ENCODE data around the gene SAMD11. TPM values are rescaled to one million over a fixed set of nuclear protein-coding genes. Genes with fewer than 3 reads are reported as not detected.

SAMD11 gene
- polyA plus RNA-seq, 5 donors: 23.2 to 66.4 (median 32.9) TPM

DNA sequence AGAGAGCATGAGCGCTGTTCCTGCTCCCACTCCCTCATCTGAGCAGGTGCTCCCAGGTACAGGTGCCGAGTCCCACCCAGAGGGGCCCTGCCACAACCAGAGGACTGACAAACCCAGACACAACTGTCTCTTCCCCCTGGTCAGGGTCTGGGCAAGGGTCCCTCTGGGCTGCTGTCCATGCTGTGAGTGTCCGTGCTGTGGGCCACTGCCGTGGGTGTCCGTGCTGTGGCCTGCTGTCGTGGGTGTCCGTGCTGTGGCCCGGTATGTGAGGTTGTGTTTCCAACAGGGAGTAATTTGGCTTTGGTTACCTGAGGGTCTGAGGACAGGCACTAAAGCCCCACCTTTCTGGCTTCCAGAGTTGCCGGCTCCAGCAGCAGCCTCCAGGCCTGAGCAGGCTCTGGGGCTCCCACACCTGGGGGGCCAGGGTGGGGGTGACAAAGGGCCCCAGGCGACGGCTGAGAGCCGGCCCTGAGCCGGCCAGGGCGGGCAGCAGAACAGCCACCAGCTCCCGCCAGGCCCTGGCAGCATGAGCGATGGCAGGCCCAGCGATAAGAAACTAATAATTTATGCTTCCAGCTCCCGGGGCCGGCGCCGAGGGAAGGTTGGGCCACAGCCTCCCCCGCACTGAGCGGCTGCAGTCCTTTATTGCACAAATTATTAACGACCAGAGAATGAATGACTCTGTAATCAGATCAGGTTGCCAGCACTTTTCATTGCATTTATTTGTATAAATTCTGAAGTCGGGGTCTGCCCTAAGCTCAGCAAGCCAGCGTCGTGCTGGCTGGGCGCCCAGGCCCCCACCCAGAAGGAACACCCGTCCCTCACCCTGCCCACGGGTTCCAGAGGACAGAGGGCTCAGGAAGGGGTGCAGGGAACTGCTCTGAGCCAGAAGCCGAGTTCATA, 7.3 kb upstream of the SAMD11 start:
- DNase-seq: no peak

GRCh38 chr1:917076-917459, 6.7 kb upstream of the SAMD11 start:
- no peak for DNase-seq

DNA sequence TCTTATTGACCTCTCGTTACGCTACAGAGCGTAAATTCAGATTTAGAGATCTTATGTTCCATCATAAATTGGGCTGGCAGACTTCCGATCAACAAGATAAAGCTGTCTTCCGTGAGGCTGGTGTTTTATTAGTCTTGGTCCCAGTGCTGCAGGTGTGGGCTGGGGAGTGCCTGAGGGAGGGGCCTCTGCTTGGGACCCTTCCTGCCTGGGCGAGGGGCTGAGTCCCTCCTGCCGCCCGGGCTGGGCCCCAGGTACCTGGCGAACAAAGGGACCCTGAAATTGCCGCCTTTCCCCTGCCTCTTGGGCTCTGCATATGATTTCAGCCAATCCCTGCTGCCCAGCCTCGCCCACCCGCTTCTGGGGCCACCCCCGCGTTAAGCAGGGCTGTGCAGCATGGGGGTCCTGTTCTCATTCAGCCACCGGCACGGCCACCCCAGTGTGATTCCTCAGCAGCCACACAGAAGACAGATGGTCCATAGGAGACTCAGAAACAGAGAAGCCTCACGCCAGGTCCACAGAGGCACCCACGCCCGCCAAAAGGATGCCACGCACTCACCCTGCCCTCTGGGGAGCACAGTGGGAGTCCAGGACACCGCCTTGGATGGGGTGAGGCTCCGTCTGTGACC, 6.1 kb upstream of the SAMD11 start:
- no peak for DNase-seq

GRCh38 chr1:918353-918752, 5.4 kb upstream of the SAMD11 start:
- no peak for DNase-seq

DNA sequence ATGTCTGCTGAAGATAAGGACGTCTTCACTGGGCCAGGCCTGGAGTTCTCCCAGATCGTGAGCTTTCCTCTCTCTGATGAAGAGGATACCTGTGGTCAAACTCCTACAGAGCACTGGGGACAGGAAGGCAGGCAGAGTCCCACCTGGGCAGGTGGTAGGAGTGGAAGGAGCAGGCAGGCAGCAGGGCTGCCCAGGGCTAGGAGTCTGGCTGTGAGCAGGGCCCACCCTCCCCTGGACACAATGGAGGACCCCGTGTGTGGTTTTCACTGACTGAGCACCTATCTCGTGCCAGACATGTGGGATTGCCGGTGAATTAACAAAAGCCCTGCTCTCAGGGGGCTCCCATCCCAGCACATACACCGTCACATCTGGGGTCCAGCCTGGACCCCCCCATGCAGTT, 4.9 kb upstream of the SAMD11 start:
- no peak for DNase-seq

GRCh38 chr1:919271-919872, 4.4 kb upstream of the SAMD11 start:
- DNase-seq: no peak

- DNase-seq: no peak
Measured at GRCh38 chr1:920010-920409, 3.7 kb upstream of the SAMD11 start.

DNA sequence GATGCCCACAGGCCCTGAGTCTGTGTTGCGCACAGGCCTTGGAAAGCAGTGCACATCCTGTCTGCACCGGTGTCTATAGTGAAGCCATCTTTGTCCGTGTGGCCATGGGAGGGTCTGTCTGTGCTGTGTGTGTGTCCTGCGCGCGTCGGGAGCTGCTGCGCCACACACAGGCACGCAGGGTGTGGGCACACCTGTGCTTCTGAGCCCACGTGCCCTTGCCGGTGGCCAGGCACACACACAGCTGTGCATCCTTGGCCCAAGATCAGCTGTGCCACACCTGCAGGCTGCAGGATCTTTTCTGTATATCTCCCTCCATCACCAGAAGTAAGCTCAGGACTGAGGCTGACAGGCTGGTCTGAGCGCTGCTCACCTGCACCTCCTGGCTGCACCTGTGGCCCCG, 3.2 kb upstream of the SAMD11 start:
- DNase-seq: no peak

DNA sequence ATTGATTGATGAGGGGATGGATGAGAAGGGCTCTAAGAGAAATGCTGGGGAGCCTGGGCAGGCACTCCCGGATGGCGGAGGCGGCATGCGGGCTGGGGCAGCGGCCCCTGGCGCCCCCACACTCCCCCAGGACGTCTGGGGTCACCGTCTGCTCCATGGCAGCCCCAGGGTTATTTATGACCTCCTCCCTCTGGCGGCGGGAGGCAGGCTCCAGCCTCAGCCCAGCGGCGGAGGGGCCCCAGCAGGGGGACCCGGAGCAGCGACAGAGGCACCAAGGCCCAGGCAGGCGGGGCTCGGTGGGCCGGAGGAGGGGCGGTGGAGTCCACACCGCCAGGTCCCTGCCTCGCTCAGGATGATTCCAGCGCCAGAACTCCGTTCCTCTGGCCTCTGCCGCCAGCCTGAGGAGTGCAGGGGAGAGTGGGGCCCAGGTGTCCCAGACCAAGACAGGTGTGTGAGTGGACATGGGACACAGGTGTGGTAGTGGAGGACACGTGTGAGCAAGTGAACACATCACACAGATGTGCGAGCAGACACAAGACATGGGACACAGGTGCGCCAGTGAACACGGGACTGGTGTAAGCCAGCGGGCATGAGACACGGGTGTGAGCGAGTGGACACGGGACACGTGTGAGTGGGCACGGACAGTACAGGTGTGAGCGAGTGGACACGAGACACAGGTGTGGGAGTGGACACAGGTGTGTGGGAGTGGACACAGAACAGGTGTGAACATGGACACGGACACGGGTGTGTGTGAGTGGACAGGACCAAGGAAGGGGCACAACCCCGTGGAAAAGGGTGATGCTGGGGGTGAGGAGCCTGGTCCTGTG, 2.5 kb upstream of the SAMD11 start:
- DNase-seq: peak in 1 of 2 donors; percentile 79

GRCh38 chr1:923991-924655, 400 bp downstream of the SAMD11 start:
- no peak for DNase-seq

- no peak for DNase-seq
Measured at GRCh38 chr1:924656-925560, 1.2 kb downstream of the SAMD11 start.

DNA sequence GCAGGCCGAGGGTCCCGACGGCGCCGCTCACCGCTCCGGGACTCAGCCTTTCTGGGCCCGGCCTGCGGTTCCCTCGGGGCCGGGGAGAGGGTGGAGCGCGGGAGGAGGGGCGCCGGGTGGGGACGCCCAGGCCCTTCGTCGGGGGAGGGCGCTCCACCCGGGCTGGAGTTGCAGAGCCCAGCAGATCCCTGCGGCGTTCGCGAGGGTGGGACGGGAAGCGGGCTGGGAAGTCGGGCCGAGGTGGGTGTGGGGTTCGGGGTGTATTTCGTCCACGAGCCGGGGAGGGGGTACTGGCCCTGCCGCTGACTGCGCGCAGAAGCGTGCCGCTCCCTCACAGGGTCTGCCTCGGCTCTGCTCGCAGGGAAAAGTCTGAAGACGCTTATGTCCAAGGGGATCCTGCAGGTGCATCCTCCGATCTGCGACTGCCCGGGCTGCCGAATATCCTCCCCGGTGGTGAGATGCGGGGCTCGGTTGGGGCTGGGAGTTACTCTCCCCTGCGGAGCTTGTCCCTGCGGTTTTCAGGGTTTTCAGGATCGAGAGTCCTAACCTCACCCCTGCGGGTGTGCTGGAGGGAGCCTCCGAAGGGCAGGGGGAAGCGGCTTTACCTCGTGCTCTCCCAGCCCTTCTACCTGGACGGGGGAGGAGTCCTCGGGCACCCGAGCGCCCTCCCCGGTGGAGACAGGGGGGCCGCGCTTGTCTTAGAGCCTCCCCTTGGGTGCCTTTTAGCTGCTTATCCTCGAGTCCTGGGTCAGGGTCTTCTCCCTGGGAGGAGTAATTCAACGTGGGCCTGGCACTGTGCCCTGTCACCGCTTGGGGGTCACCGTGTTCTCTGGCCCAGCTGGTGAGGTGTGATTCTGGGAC, 2.1 kb downstream of the SAMD11 start:
- DNase-seq: no peak

GRCh38 chr1:927234-927633, 3.5 kb downstream of the SAMD11 start:
- no peak for DNase-seq

DNA sequence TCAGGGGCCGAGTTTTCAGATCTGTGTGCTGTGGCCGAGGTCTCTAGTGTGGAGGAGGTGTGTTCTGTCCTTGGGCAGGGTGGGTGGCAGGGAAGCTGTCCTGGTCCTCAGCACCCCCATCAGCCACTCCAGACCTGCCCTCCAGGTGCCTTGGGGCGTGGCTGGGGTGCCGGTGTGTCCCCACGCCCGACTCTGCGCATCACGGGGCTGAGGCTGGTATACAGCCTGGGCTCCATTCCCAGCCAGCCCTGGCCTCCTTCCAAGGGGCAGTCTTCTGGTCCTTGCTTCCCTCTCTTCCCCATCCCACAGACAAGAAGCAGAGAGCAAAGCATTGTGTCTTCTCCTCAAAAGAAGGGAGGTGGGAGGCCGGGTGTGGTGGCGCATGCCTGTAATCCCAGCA, 4.0 kb downstream of the SAMD11 start:
- no peak for DNase-seq

DNA sequence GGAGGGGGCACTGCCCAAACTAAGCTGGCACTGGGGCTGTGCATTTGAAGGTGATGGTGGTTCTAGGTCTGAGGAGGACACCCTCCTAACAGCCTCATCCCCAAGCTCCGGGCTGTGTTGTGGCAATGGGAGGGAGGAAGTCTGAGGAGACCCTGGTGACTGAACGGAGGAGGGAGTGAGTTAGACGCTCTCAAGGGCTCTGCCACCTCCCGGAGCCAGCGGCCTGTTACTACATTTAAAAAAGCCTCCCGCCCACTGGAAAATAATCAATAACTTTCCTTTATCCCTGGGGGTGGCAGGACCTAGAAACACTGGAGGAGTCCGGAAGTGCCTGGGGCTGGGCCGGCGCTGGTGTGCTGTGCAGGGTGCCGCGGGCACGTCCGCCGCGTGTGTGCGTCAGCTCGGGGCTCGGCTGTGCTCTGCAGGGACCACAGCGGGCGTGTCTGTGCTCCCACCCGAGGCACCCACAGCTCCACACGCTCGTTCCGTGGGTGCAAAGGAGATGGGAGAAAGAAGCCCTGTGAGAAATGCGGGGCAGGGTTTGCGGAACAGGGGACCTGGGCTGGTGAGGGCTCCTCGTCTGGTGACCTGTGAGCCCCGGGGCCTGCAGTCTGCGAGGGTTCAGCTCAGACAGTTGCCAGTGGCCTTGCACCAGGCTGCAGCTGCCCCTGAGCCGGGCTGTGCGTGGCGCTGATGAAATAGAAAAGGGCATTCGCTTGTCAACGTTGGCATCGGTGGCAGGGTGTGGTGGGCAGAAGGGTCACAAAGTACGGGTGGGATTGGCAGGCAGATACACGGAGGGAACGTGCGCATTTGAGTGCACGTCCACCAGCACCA, 5.3 kb downstream of the SAMD11 start:
- no peak for DNase-seq

DNA sequence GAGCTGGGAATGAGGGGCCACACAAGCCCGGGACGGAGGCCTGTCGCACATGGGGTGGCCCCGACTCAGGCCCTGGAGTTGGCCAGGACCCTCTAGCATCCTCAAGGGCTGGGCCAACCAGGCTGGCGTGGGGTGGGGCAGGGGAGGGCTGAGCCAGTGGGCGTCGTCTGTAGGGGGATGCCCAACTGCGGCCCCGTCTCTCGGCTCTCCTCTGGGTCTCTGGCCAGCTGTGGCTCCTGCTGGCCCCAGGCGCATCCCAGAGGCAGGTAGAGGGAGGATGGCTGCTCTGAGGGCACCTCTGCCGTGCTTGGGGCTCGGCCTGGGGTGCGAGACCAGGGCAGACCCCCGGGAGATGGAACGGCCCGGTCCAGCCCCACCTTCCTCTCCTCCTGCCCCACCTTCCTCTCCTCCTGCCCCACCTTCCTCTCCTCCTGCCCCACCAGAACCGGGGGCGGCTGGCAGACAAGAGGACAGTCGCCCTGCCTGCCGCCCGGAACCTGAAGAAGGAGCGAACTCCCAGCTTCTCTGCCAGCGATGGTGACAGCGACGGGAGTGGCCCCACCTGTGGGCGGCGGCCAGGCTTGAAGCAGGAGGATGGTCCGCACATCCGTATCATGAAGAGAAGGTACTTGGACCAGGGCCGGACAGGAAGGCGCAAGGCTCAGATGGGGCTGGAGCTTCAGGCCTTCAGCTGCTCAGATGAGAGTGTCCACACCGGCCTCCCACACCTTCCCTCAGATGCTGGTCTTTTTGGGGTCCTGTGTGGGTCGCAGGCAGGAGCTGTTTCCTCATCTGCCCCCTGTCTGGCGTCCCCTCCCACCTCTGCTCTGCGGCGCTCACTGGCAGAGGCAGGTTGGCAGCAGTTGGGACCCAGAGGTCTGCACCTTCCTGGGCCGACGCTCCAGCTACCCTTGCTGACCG, 6.2 kb downstream of the SAMD11 start:
- DNase-seq: no peak

DNA sequence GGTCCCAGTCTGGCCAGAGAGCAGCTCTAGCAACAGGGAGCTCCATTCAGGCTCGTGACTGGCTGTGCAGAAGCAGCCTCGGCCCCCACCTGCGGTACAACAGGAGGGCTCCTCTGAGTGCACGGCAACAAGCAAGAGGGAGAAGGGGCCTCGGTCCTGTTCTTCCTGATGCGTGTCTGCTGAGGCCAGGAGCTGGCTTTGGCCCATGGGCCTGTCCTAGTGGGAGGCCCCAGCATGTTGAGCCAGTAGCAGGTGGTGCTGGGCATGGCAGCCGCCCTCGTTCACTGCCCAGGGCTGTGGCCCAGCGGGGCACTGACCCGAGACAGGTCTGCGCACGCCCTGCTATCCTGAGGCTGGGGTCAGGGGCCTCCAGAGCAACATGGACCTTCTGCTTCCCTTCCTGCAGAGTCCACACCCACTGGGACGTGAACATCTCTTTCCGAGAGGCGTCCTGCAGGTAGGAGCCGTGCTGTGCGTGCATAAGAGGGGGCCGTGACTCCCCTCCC, 7.0 kb downstream of the SAMD11 start:
- no peak for DNase-seq
